ENCODE data around the gene AP2B1. TPM values are rescaled to one million over a fixed set of nuclear protein-coding genes. Genes with fewer than 3 reads are reported as not detected.

AP2B1 gene
- polyA plus RNA-seq, 10 donors, result 72.0 to 89.4 (median 83.2) TPM

DNA sequence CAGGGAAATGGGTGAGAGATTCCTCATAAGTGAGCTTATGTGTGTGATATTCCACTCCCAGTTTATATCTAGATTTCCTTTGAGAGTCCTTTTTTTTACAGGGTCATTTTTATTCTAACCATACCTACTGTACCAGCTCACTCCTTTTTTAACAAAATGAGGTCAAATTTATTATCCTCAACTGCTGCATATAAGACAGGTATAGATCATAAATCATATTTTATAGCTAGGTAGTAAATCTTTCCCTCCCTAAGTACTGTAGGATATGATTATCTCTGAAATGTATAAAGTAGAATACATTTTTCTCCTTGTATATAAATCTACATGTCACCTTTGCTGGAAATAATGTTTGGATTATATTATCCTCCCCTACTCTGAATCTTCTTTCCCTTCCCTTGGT, 31.5 kb downstream of the AP2B1 start:
- DNase-seq, result no peak

DNA sequence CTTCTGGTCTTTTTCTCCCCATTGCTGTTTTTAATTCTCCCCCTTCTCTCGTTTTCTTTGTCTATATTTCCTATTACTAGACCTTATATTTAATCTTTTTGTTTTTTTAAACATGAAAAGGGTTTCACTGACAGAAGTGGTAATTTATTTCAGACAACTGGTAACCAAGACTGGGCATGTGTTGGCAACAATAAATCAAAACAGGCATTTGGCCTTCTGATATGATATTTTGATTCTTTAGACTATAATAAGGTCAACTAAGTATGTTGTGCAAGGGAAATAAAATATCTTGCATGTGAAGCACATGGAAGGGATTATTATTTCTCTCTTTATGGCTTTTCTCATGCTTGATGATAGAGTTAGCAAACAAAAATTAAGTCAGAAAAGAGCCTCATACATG, 34.6 kb downstream of the AP2B1 start:
- DNase-seq, result no peak

DNA sequence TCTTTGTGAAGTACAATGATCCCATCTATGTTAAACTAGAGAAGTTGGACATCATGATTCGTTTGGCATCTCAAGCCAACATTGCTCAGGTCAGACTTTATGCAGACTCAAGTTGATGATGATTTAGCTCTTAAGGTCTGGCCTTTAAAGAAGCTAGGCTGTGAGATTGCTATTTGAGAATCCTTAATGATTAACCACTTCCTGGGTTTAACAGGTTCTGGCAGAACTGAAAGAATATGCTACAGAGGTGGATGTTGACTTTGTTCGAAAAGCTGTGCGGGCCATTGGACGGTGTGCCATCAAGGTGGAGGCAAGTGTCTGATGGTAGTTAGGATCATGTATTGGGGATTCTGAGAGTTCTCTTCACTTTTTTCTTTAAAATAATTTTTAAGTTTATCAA, 40.3 kb downstream of the AP2B1 start:
- no peak for DNase-seq

DNA sequence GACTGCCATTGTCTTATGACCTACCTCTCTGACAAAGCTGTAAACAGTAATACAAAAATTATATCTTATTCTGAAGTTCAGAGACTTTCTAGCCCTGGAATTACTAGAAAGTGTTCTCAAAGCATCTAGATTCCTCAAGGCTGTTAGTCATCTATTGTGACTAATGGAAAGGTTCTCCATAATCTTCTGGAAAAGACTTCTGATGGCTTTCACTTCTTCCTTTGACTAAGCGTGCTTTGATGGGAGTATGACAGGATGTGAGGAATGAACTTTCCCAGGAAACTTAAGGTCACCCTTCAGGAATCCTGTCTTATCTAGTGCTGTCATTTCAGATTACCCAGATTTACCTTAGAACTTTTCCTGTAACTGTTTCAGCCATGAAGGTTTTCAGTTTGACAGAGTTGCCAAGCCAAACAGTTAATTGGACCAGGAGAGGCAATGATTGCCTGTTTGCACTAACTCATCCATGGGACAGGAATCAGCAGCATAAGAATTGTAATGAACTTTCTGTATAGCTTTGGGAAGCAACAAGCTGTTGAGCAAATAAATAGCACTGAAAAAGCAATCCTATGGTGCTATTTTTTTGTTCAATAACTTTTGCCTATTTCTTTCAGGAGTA, 43.5 kb downstream of the AP2B1 start:
- peak in 1 of 3 donors; percentile 25 for DNase-seq

DNA sequence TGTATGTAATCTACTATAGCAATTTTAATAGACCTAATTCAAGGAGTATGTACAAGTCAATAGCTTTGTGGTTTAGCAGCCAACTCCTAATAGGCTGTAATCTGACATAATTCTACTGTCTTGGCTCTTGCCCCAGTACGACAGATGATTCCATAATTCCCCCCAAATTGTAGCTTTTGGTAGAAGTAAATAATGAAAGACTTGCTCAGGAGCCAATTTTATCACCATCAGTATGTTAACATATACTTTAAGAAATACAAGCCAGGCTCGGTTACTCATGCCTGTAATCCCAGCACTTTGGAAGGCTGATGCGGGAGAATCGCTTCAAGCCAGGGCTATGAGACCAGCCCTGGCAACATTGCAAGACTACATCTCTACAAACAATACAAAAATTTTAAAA, 53.9 kb downstream of the AP2B1 start:
- no peak for DNase-seq

DNA sequence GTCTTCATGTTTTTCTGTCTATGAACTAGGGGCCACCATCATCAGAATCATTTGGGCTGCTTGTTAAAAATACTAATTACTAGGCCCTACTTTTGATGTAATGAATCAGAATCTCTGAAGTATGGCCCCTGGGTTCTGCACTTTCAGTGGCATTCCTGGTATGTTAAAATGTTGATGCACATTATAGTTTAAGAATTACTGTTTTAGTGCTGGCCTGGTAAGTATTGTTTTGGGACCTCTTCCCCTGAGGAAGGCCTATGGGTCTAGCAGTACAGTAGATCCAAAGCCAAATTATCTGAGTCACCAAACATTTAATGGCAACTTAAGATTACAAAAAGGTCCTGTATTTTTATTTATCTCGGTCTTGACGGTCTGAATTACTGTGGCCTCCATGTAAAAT, 58.8 kb downstream of the AP2B1 start:
- DNase-seq, result no peak

DNA sequence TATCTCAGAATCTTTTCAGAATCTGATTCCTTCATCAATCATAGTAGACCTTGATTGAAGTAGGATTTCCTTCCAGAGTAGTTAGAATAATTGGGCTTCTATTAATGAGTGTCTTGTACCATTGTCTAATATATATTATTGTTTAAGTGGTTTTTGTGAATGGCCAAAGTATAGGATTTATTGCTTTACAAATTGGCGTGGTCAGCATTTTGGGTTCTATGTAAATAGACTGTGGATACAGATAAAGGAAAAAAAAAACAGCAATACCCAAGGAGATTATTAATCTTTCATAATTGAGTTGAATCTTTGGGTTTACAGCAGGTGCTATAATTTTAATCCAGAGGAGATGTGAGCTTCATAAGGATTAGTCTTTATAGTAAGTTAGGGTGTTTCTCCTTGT, 64.3 kb downstream of the AP2B1 start:
- DNase-seq, result no peak

DNA sequence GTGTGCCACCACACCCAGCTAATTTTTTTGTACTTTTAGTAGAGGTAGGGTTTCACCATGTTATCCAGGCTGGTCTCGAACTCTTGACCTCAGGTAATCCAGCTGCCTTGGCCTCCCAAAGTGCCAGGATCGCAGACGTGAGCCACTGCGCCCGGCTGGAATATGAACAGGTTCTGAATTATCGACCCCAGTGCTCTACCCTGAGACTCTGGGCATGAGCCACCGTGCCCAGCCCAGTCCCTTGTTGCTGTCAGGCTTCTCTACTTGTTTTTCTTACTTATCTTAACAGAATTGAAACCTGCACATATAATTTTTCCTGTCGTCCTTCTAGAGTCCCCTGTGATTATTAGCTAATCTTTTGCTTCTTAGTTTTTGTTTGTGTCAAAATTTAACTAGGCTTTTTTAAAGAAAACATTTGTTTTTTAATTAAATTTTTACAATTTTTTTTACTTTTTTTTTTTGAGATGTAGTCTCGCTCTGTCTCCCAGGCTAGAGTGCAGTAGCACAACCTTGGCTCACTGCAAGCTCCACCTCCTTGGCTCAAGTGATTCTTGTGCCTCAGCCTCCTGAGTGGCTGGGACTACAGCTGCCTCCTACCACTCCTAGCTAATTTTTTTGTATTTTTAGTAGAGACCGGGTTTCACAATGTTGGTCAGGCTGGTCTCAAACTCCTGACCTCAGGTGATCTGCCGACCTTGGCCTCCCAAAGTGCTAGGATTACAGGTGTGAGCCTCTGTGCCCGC, 66.7 kb downstream of the AP2B1 start:
- DNase-seq, result no peak

DNA sequence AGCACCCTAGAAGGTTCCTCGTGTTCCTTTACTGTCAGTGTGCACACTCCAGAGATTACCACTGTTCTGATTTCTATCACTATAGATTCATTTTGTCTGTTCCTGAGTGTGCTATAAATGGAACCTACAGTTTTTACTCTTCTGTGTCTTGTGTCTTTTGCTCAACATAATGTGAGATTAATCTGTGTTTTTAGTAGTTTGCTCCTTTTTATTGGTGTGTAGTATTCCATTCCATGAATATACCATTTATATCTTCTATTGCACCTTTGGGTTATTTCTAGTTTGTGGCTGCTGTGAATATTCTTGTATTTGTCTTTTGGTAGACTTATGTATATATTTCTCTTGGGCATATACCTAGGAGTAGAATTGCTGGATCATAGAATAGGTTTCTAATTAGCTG, 68.2 kb downstream of the AP2B1 start:
- DNase-seq, result no peak

DNA sequence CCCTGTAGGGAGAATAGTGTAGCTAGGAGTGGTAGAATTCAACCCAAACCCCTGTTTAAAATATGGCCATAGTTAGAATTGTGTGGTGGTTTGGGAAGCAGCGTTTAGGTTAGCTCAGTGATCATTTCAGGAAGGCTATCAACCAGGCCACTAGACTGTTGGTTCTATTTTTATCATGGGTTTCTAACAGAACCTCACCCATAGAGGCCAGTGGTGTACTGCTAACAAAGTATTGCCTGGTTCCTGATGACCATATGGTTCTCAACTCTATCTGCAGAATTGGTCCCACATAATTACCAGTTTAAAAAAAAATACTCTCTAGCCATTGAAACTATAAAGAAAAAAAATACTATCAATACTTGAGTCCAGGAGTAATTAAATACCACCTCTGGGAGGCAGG, 73.8 kb downstream of the AP2B1 start:
- no peak for DNase-seq

DNA sequence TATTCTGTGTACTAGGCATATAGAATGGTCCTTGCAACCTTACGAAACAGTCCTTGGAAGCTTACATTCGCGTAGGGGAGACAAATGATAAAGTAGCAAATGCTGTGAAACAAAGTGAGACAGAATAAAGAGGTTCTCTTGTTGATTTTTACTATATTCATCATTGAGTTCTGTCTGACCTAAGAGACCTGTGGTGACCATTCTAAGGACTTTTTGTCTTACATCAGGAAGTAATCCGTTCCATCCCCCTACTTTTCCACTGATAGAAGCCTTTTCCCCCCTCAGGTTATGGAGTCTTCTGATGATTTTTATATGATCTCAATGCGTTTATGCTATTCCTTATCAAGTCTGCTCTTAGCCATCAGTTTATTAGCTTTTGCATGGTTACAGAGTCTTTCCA, 77.6 kb downstream of the AP2B1 start:
- DNase-seq, result no peak

DNA sequence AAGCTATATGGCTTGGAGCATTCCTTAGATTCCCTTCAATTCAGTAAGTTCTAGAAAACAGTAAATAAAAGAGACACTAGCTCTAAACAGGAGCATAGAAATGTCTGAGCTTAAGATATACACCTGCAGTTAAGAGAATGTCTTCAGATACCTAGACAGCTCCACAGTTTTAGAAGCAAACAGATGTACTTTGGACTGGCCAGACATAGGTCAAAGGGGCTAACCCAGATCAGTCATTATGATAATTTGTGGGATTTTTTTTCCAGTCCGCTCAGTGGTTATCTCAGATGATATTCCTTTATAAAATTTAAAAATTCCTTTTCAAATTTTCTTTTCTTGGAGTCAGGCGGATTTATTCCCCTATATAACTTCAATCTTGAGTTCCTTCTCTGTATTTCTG, 78.5 kb downstream of the AP2B1 start:
- DNase-seq, result no peak

DNA sequence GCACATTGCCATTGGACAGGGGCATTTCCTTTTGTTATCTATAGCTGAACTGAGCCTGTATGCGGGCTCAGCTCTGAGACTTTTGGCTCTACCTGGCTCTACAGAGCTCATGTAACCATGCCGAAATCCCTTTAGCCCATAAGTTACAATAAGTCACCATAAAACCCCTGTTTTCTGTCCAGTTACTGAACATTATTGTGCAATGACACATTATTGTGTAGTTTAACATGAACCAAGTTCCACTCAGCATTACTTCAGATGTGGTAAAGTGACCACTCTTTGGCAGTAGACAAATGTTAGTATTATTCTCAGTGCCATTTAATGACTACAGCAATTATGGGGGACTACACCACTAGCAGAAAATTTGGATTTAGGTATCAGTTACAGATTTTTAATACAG, 78.9 kb downstream of the AP2B1 start:
- no peak for DNase-seq

DNA sequence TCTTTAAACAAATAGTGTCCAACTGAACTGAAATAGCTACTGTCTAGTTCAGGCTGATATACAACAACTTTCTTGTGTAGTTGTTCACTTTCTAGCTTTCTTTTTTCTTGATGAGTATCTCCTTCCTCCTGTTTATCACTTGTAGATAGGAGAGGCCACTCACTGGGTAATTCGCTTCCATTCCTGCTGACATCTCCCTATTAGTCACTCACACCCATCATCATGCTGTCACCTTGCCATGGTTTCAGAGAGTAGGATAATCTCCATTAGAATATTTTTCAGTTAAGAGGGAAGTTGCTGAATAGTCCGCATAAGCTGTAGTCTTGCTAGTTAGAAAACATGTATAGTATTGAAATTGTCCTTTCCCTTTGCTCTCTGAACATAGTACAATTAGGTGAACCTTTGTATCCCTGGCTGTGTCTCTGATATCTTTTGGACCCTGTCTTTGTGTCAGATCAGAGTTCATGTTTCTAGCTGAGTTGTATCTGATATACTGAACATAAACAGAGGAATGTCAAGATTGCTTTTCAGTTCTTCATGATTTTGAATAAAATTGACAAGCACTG, 79.9 kb downstream of the AP2B1 start:
- DNase-seq, result no peak

DNA sequence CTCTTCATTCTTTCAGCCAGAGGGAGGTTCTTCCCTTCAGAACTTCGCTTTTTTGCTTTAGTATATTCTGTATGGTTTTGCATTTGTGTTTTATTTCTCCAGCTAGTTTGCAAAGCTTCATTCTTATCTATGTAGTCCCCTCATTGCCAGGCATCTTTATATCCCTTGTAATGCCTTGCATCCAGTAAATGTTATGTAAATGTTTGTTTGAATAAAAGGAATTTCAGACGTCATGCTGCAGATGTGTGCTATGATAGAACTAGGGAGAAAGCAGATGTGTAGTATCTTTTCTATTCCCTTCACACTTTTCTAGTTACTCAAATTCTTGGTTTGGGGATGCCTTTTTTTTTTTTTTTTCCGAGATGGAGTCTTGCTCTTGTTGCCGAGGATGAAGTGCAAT, 81.7 kb downstream of the AP2B1 start:
- no peak for DNase-seq

DNA sequence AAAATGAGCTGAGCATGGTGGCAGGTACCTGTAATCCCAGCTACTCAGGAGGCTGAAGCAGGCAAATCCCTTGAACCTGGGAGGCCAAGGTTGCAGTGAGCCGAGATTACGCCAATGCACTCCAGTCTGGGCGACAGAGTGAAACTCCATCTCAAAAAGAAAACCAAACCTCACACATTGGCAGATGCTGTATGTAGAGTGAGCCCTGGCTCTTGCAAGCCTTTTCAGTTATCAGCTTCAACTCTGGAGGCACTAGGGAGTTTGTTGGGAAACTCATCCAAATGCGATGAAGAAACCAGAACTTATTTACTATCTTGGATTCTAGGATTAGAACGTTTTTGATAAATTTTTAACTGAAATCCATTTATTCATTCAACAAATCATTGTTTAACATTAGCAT, 87.4 kb downstream of the AP2B1 start:
- DNase-seq, result no peak

DNA sequence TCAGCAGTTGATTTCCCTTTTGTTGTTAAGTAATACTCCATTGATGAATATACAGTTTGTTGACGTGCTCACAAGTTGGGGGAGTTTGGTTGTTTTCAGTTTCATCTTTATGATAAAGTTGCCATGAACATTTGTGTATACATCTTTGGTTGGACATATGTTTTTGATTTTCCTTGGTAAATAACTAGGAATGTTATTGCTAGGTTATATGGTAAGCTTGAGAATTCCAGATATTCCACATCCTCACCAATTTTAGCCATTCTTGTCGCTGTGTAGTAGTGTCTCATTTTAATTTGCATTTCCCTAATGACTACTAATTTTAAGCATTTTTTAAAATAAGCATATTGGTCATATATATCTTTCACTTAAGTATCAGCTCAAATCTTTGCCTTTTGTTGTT, 89.3 kb downstream of the AP2B1 start:
- DNase-seq, result no peak

DNA sequence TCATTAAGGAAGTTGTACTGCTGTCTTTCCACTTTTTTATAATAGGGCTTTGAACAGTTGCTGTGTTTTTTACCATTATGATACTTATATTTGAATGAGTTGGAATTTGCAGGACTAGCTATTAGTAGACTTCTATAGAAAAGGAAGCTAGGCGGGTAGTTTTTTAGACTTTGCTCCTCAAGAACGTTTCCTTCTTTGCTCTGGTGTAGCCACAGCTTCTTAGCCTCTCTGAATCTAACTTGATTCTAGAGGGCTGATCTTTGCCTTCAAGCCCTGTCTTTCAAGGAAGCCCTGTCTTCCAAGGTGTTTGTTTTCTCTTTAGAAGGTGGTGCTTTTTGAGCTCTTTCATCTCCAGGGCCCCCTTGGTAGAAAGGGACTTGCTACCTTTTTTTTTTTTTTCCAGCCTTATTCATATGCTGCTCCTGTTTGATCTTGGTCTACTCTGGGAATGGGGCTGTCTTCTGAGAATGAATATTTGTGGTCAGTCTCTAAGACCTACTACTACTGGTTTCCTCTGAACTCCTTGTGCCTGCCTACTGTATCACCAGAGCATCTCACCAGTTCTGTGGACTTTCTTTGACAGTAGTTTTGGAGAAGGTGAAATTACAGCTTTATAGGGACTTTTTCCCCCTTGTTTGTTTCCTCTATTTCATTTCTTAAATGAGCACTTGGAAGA, 92.0 kb downstream of the AP2B1 start:
- DNase-seq, result no peak

DNA sequence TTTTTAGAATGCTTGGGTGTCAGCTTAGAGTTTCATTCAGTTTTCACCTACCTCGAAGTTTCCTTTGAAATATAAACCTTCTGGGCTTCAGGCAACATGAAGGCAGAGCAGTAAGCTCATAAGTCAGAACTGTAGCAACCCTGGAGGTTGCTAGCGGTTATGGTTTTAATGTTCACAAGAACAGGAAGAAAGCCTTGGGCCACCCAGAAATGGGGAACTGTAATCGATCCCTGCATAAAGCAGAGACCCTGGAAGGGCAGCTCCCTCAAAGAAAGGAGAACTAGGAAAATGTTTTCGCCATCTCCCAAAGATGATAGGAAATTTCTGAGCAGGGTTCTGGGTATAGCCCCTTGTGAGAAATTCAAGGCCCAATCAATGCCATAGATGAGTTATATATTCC, 96.5 kb downstream of the AP2B1 start:
- DNase-seq, result peak in 1 of 3 donors; percentile 8

DNA sequence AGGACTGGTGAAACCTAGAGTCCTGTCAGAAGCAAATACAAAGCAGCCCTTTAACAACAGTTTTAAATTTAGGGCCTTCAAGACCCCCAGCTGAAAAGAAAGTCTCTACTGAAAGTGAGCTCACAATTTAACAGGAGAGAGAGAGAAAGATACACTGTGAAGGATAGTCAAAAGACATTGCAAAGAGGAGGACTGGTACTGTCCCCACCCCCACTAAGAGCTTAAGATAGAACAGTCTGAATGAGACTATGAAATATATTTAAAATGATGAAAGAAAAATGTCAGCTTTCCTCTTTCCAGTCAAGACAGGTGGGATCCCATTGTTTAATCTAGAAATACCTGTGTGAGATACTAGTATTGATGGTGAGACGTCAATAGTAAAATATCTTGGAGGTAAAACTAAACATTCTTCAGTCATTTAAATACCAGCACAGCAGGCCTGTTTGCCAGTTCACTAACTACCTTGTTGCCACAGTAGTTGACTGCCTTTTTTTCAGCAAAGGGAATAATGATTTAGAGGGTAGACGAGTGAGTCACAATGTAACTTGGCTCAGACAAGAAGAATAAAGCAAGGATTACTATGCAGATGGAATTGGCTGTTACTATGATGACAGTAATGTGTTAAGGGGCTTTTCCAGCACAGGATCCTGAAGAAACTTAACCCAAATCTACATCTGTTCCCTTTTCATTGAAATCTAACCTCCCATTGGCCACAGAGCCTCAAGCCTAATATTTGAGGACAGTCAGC, 97.1 kb downstream of the AP2B1 start:
- DNase-seq, result peak in 1 of 3 donors; percentile 18

DNA sequence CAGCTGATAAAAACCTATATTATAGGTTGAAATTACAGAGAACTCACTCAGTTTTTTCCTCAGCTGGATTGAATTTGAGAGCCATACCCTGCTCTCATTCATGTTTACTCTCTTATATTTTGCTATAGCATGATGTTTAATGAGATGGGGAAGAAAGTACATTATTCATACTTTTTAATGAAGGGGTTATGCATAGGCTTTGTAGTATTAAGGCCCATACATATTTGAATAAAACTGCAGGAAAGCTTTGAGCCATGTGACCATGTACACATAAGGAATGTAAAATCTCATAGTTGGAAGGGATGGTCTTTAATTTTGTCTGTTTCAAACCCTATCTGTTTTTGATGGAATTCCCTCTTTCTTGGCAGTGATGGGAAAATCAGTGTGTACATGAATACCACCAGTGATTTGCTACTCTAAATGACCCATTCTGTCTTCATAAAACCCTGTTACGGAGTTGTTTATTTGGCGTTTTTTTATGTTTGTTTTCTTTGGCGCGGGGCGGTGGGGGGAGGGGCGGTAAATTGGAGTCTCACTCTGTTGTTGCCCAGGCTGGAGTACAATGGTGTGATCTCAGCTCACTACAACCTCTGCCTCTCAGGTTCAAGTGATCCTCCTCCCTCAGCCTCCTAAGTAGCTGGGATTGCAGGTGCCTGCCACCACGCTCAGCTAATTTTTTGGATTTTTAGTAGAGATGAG, 105.5 kb downstream of the AP2B1 start:
- DNase-seq, result no peak

DNA sequence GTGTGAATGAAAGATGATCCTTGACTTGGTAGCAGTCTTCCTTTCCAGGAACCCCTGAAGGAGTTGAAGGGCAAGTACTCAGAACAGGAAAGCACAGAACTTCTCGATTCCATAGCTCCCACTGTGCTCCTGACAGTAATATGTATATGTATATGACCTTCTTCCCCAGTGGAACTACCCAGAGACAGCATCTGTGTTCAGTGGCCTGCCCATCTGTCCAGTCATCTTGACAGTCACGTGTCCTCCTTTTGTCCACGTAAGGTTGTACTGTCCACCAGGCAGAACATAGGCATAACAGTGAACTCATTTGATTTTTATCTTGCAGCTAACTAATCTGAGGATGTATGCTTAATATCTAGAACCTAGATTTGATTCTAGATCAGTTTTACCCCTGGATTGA, 106.5 kb downstream of the AP2B1 start:
- DNase-seq, result no peak

All from muscle of back (tissue), 11 donors.